ENCODE measurements around the gene HES4.

DNA sequence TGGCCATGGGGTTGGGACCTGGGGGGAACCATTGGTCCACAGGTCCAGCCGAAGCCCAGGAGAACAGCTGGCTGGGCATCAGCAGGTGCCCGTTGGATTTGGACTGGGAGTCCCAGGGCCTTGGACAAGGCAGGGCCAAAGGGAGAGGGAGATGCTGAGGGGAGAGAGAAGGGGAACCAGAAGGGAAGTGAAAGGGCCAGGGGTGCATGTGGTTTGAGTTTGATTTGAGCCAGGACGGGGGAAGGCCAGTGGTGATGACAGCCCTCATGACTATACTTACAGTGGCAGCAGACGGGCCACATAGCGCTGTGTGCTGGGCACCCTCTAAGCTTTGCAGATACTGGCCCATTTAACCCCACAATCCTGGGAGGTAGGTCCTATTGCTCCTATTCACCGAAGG lies 38.8 kb upstream of the HES4 start:
- TF ChIP-seq, protein P1, sequence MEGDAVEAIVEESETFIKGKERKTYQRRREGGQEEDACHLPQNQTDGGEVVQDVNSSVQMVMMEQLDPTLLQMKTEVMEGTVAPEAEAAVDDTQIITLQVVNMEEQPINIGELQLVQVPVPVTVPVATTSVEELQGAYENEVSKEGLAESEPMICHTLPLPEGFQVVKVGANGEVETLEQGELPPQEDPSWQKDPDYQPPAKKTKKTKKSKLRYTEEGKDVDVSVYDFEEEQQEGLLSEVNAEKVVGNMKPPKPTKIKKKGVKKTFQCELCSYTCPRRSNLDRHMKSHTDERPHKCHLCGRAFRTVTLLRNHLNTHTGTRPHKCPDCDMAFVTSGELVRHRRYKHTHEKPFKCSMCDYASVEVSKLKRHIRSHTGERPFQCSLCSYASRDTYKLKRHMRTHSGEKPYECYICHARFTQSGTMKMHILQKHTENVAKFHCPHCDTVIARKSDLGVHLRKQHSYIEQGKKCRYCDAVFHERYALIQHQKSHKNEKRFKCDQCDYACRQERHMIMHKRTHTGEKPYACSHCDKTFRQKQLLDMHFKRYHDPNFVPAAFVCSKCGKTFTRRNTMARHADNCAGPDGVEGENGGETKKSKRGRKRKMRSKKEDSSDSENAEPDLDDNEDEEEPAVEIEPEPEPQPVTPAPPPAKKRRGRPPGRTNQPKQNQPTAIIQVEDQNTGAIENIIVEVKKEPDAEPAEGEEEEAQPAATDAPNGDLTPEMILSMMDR (IDR thresholded peaks at IDR 0.05), result no peak
- TF ChIP-seq POLR2AphosphoS5 (IDR thresholded peaks at IDR 0.05) (no peak), POLR2A (IDR thresholded peaks at IDR 0.05) (no peak)
